H1 (cell line): ENCODE measurements around the gene ARHGEF10L. TPM values are rescaled to one million over a fixed set of nuclear protein-coding genes. Genes with fewer than 3 reads are reported as not detected.

Experiments
- CTCF ChIA-PET: fragments of 300-600 bp; sonication (Branson Sonifier 250); formaldehyde crosslinking; loops from one replicate; lab custom pipeline; 2021; ENCODE audit not compliant: partially characterized antibody; lab: Charles Lee
- POLR2A ChIA-PET: fragments of 300-600 bp; sonication (Branson Sonifier 250); formaldehyde crosslinking; loops from one replicate; lab custom pipeline; 2021; ENCODE audit warnings: inconsistent platforms; ENCODE audit not compliant: partially characterized antibody; lab: Charles Lee
- DNase-seq, 2 experiments: peaks; one replicate each; pipeline versions ENCODE4 v3.0.0 to v3.0.0-alpha.2; 2010 to 2022; ENCODE audit warnings: low spot score in 2 of 2, low read depth in 1 of 2, mixed read lengths in 1 of 2
- FAIRE-seq: peaks from 2 replicates; lab custom pipeline; 2011; peaks lifted over from hg19 to GRCh38; lab: Jason Lieb, UNC
- H2AFZ ChIP-seq: 2 replicates; pipeline ENCODE4 v1.8.1; 2012; ENCODE audit warnings: low read length, inconsistent platforms
- H2AK5ac ChIP-seq: 2 replicates; pipeline ENCODE4 v1.6.1; 2013; ENCODE audit warnings: low read depth, low read length
- H2BK120ac ChIP-seq: replicated peaks from 2 replicates; pipeline ENCODE3; 2013; ENCODE audit warnings: low read depth, low read length, inconsistent platforms
- H2BK12ac ChIP-seq: 2 replicates; pipeline ENCODE4 v1.6.1; 2013; ENCODE audit warnings: low read depth, low read length
- H2BK15ac ChIP-seq: 2 replicates; pipeline ENCODE4 v1.6.1; 2013; ENCODE audit warnings: low read length
- H2BK20ac ChIP-seq: 2 replicates; pipeline ENCODE4 v1.6.1; 2013; ENCODE audit warnings: low read length
- H2BK5ac ChIP-seq: 2 replicates; pipeline ENCODE4 v1.6.1; 2013; ENCODE audit warnings: low read depth, low read length
- H3K14ac ChIP-seq: 2 replicates; pipeline ENCODE4 v1.6.1; 2013; ENCODE audit warnings: inconsistent platforms; ENCODE audit not compliant: insufficient read length
- H3K18ac ChIP-seq: 2 replicates; pipeline ENCODE4 v1.6.1; 2013; ENCODE audit warnings: low read length; ENCODE audit errors: extremely low read depth
- H3K23ac ChIP-seq: 2 replicates; pipeline ENCODE4 v1.6.1; 2013; ENCODE audit warnings: inconsistent platforms; ENCODE audit not compliant: insufficient read length
- H3K23me2 ChIP-seq: 2 replicates; pipeline ENCODE4 v1.6.1; 2013; ENCODE audit warnings: low read depth, low read length
- H3K27ac ChIP-seq: 2 replicates; pipeline ENCODE4 v1.6.1; 2011; ENCODE audit warnings: low read depth, low read length, inconsistent platforms
- H3K27me3 ChIP-seq, 4 experiments: replicated peaks in 1 of 4; 1 replicate in 1 of 4; 2 replicates in 3 of 4; pipeline versions ENCODE4 v1.6.1 to v1.8.1; 2011 to 2013; ENCODE audit warnings: low read length in 3 of 4, mild to moderate bottlenecking in 3 of 4, inconsistent platforms in 2 of 4, mixed read lengths in 2 of 4, moderate library complexity in 1 of 4; ENCODE audit not compliant: control insufficient read depth in 3 of 4, insufficient read depth in 3 of 4; ENCODE audit errors: extremely low read depth in 1 of 4
- H3K36me3 ChIP-seq, 4 experiments: 2 replicates each; pipeline versions ENCODE4 v1.6.1 to v1.8.1; 2011 to 2013; ENCODE audit warnings: mild to moderate bottlenecking in 4 of 4, low read length in 3 of 4, moderate library complexity in 2 of 4, control low read depth in 1 of 4, inconsistent platforms in 1 of 4; ENCODE audit not compliant: insufficient read depth in 4 of 4, control insufficient read depth in 2 of 4
- H3K4ac ChIP-seq: replicated peaks from 2 replicates; pipeline ENCODE3; 2013; ENCODE audit warnings: low read length, low read depth, mixed read lengths, inconsistent platforms; ENCODE audit not compliant: insufficient read length
- H3K4me1 ChIP-seq, 4 experiments: replicated peaks in 1 of 4; 1 replicate in 1 of 4; 2 replicates in 3 of 4; pipeline versions ENCODE4 v1.6.1 to v1.8.1; 2011 to 2013; ENCODE audit warnings: low read length in 3 of 4, inconsistent platforms in 2 of 4, mixed read lengths in 1 of 4; ENCODE audit not compliant: insufficient read depth in 4 of 4, control insufficient read depth in 3 of 4
- H3K4me2 ChIP-seq, 2 experiments: 2 replicates each; pipeline versions ENCODE4 v1.6.1 to v1.8.1; 2011 to 2013; ENCODE audit warnings: low read depth in 2 of 2, low read length in 2 of 2, control low read depth in 1 of 2, inconsistent platforms in 1 of 2, mild to moderate bottlenecking in 1 of 2; ENCODE audit not compliant: insufficient read depth in 1 of 2
- H3K4me3 ChIP-seq, 4 experiments: fragments of 200-600, 300-600 bp in 1 of 4; sonication (generic), shearing (Covaris generic), sonication (Bioruptor Twin) in 1 of 4; 2 replicates each; pipeline versions ENCODE4 v1.5.1 to v1.8.1; 2011 to 2016; ENCODE audit warnings: low read length in 4 of 4, low read depth in 3 of 4, control low read depth in 2 of 4, inconsistent platforms in 2 of 4, mild to moderate bottlenecking in 2 of 4, mixed read lengths in 1 of 4, moderate library complexity in 1 of 4; ENCODE audit not compliant: insufficient read depth in 2 of 4; ENCODE audit errors: extremely low read depth in 1 of 4
- H3K56ac ChIP-seq: replicated peaks from 2 replicates; pipeline ENCODE3; 2013; ENCODE audit warnings: low read depth, mild to moderate bottlenecking, mixed read lengths, low read length, inconsistent platforms; ENCODE audit not compliant: insufficient read length
- H3K79me1 ChIP-seq: 2 replicates; pipeline ENCODE4 v1.6.1; 2013; ENCODE audit warnings: low read depth, low read length, control low read depth
- H3K79me2 ChIP-seq, 2 experiments: 2 replicates each; pipeline versions ENCODE4 v1.6.1 to v1.8.1; 2012 to 2013; ENCODE audit warnings: low read length in 2 of 2, mild to moderate bottlenecking in 2 of 2, inconsistent platforms in 1 of 2; ENCODE audit not compliant: insufficient read depth in 2 of 2, control insufficient read depth in 1 of 2
- H3K9ac ChIP-seq, 4 experiments: replicated peaks in 1 of 4; 1 replicate in 1 of 4; 2 replicates in 3 of 4; pipeline versions ENCODE4 v1.6.1 to v1.8.1; 2011 to 2013; ENCODE audit warnings: low read depth in 3 of 4, low read length in 3 of 4, control low read depth in 2 of 4, mild to moderate bottlenecking in 2 of 4, moderate library complexity in 2 of 4, inconsistent platforms in 1 of 4; ENCODE audit errors: extremely low read depth in 1 of 4
- H3K9me3 ChIP-seq, 2 experiments: 2 replicates each; pipeline versions ENCODE4 v1.6.1 to v1.8.1; 2012 to 2013; ENCODE audit warnings: mild to moderate bottlenecking in 2 of 2, moderate library complexity in 2 of 2, control low read depth in 1 of 2, inconsistent platforms in 1 of 2, low read depth in 1 of 2, low read length in 1 of 2, mixed read lengths in 1 of 2; ENCODE audit not compliant: insufficient read depth in 2 of 2
- H4K20me1 ChIP-seq, 2 experiments: replicated peaks in 1 of 2; 2 replicates each; pipeline versions ENCODE3 to v1.8.1; 2011 to 2013; ENCODE audit warnings: inconsistent platforms in 2 of 2, low read length in 2 of 2, mild to moderate bottlenecking in 1 of 2; ENCODE audit not compliant: insufficient read depth in 2 of 2, control insufficient read depth in 1 of 2
- H4K5ac ChIP-seq: 2 replicates; pipeline ENCODE4 v1.6.1; 2013; ENCODE audit warnings: low read length, low read depth, mixed read lengths, inconsistent platforms; ENCODE audit not compliant: insufficient read length
- H4K8ac ChIP-seq: 2 replicates; pipeline ENCODE4 v1.8.0; 2013; ENCODE audit warnings: mild to moderate bottlenecking, moderate library complexity, low read length, inconsistent platforms; ENCODE audit not compliant: insufficient read depth; ENCODE audit errors: extremely low read depth
- H4K91ac ChIP-seq: replicated peaks from 2 replicates; pipeline ENCODE3; 2013; ENCODE audit warnings: low read length, mixed read lengths, inconsistent platforms; ENCODE audit not compliant: insufficient read length
- ASH2L ChIP-seq: fragments of 200-600, 300-600 bp; sonication (generic); IDR thresholded peaks from one replicate; pipeline ENCODE4 v1.7.1; 2017; ENCODE audit warnings: low read length
- KDM5A ChIP-seq: fragments of 200-600 bp; IDR thresholded peaks from 2 replicates; pipeline ENCODE4 v1.7.1; 2012; ENCODE audit warnings: mild to moderate bottlenecking, low read length, inconsistent platforms, mixed read lengths
- PHF8 ChIP-seq: fragments of 200-600 bp; sonication (generic); conservative IDR thresholded peaks from 2 replicates; pipeline ENCODE4 v1.7.1; 2012; ENCODE audit warnings: low read depth, mild to moderate bottlenecking, inconsistent platforms, low read length, moderate library complexity
- SIRT6 ChIP-seq: IDR thresholded peaks from one replicate; pipeline ENCODE4 v1.7.1; 2012; ENCODE audit warnings: low read length, inconsistent platforms
- USF2 ChIP-seq: IDR thresholded peaks from 2 replicates; pipeline ENCODE4 v1.6.1; 2011; ENCODE audit warnings: low read length, improper control_type of control experiment
- YY1 ChIP-seq: IDR thresholded peaks from 2 replicates; pipeline ENCODE4 v1.6.1; 2011; ENCODE audit warnings: low read depth, mild to moderate bottlenecking, low read length
- WGBS, 2 experiments: shearing (Covaris generic) in 1 of 2; methylation state at CpG; one replicate each; pipeline versions ENCODE4 v1.1.6 to v1.1.7; 2013 to 2015; ENCODE audit warnings: low lambda C conversion rate in 2 of 2, mixed read lengths in 2 of 2, inconsistent platforms in 1 of 2, low coverage in 1 of 2, missing lambda C conversion rate in 1 of 2; ENCODE audit not compliant: insufficient replicate concordance in 2 of 2, insufficient coverage in 1 of 2, insufficient read length in 1 of 2; ENCODE audit errors: extremely low coverage in 1 of 2, missing lambda C conversion rate in 1 of 2; 5-methylcytosine and 5-hydroxymethylcytosine counted together
- polyA plus RNA-seq, 7 experiments: library from polyadenylated mRNA; depleted of rRNA in 3 of 7; stranded (reverse) in 5 of 7; unstranded in 2 of 7; fragments of >200 nt in 5 of 7; fragments of 200-250 nt in 2 of 7; gene quantifications; 1 replicate in 5 of 7; 2 replicates in 1 of 7; 4 replicates in 1 of 7; pipeline versions ENCODE4 v1.2.1 to v1.2.3, GENCODE V29; 2011 to 2013; ENCODE audit warnings: missing spikeins in 2 of 7, mixed read lengths in 2 of 7
- total RNA-seq: library from RNA; stranded (reverse); fragmentation: NEBNext Ultra II Directional; extraction: Animal tissue kit (Norgen Biotek cat#: 25700); gene quantifications from 2 replicates; pipeline ENCODE4 v1.2.1, GENCODE V29; 2021
- TF ChIP-seq, protein P1 (sequence below): IDR thresholded peaks from 2 replicates; pipeline ENCODE4 v1.6.1; 2012; ENCODE audit warnings: low read length, inconsistent platforms

The ARHGEF10L gene
- total and polyA plus RNA-seq, 2 of the 8 experiments (the other 6 are each of a cell fraction or from before 2014, with no cell fraction given) = 33.6 to 39.6 TPM

- peak overlapping the region; percentile 36 for H4K91ac ChIP-seq
- TF ChIP-seq USF2 (no peak), ASH2L (no peak), SIRT6 (no peak), YY1 (no peak), PHF8 (no peak), KDM5A (no peak)
- TF ChIP-seq, protein P1, sequence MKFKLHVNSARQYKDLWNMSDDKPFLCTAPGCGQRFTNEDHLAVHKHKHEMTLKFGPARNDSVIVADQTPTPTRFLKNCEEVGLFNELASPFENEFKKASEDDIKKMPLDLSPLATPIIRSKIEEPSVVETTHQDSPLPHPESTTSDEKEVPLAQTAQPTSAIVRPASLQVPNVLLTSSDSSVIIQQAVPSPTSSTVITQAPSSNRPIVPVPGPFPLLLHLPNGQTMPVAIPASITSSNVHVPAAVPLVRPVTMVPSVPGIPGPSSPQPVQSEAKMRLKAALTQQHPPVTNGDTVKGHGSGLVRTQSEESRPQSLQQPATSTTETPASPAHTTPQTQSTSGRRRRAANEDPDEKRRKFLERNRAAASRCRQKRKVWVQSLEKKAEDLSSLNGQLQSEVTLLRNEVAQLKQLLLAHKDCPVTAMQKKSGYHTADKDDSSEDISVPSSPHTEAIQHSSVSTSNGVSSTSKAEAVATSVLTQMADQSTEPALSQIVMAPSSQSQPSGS = no peak
Observed at GRCh38 chr1:17516303-17517214, 22.9 kb upstream of the ARHGEF10L start.

More at GRCh38 chr1:17516303-17517214, 22.9 kb upstream of the ARHGEF10L start:
- peak overlapping the region; percentile 16 for H4K5ac ChIP-seq
- H2BK15ac ChIP-seq = 0 out of 2 replicates have a peak overlapping the region, but pooled peaks have one; percentile 8
- H2BK12ac ChIP-seq = peak overlapping the region; percentile 18; the same call in 1 of the 2 replicates
- no peak overlapping the region for H2AK5ac ChIP-seq
- peaks cover 0 to 24% (median 17%) of the 10 kb centered on the region in 4 experiments; a peak in 6 of 7 replicates for H3K4me1 ChIP-seq
- H4K20me1 ChIP-seq = no peaks in the 10 kb centered on the region
- H3K79me2 ChIP-seq = no peaks in the 10 kb centered on the region
- peak overlapping the region; percentile 64 for H3K18ac ChIP-seq
- no peak overlapping the region for H3K14ac ChIP-seq
- peak overlapping the region; percentile 72; the same call in 1 of the 2 replicates for H4K8ac ChIP-seq
- H3K4ac ChIP-seq = no peak overlapping the region
- peak overlapping the region; percentile 30 for H2AFZ ChIP-seq
- 56% methylated on average over 13 of the region's 13 CpGs; no CpG with 5 or more reads in 1 of the 2 experiments for WGBS, 2 experiments
- H3K79me1 ChIP-seq = no peaks in the 10 kb centered on the region
- peak overlapping the region; percentile 41; the same call in 1 of the 2 replicates for H2BK5ac ChIP-seq
- ChIA-PET POLR2A (interaction anchor here (0.6 to 2.5 kb wide), 5 partner anchors 9 to 34 kb away, joined by 4 to 9 read pairs (median 6); no protein-coding TSS in a partner anchor), CTCF (interaction anchor here (1.2 to 29.1 kb wide), 6 partner anchors 9 to 130 kb away, joined by 3 to 1640 read pairs (median 12); partner anchors contain the start of gene ARHGEF10L)
- no peak overlapping the region for H3K27ac ChIP-seq
- H3K9me3 ChIP-seq = no peaks in the 10 kb centered on the region
- no peak overlapping the region for H3K56ac ChIP-seq
- H3K4me2 ChIP-seq = peak overlapping the region in 1 of 2 experiments; percentile 30; a peak in 1 of 4 replicates
- H3K9ac ChIP-seq = no peak overlapping the region
- H2BK20ac ChIP-seq = peak overlapping the region; percentile 61; the same call in 1 of the 2 replicates
- no peak overlapping the region for H3K23ac ChIP-seq
- no peaks in the 10 kb centered on the region for H3K36me3 ChIP-seq
- no peak overlapping the region for H3K4me3 ChIP-seq
- H3K23me2 ChIP-seq = no peaks in the 10 kb centered on the region; the same call in 1 of the 2 replicates
- peak overlapping the region; percentile 9 for H2BK120ac ChIP-seq
- no peak for FAIRE-seq
- no peaks in the 10 kb centered on the region for H3K27me3 ChIP-seq
- DNase-seq = no peak
